OCI-LY1 (cell line): Measurements from ENCODE around the gene KRT4.
"Not testable (repeated sequence)": the region's sequence is repeated elsewhere in the genome, so short reads cannot be mapped to it uniquely, and the experiment has no call there.

Experiments
- H2AFZ ChIP-seq: fragments of 200-600 bp; sonication (generic), shearing (Covaris generic); 2 replicates; pipeline ENCODE4 v1.6.0; 2014; ENCODE audit warnings: antibody characterized with exemption, mild to moderate bottlenecking, low read length
- H3F3A ChIP-seq: fragments of 200-600 bp; sonication (generic), shearing (Covaris generic); 2 replicates; pipeline ENCODE4 v1.6.0; 2014; ENCODE audit warnings: mild to moderate bottlenecking, antibody characterized with exemption, low read length, moderate library complexity; ENCODE audit not compliant: insufficient read depth
- H3K27ac ChIP-seq: fragments of 200-600 bp; sonication (generic); 2 replicates; pipeline ENCODE4 v1.5.1; 2014; ENCODE audit warnings: low read length, mixed run types, mild to moderate bottlenecking, low read depth; ENCODE audit not compliant: poor library complexity, severe bottlenecking
- H3K27me3 ChIP-seq: fragments of 200-600 bp; sonication (generic); 2 replicates; pipeline ENCODE4 v1.6.0; 2014; ENCODE audit warnings: antibody characterized with exemption, mild to moderate bottlenecking, low read length, moderate library complexity; ENCODE audit not compliant: insufficient read depth
- H3K36me3 ChIP-seq: fragments of 200-600 bp; sonication (generic); 2 replicates; pipeline ENCODE4 v1.6.1; 2014; ENCODE audit warnings: mild to moderate bottlenecking, antibody characterized with exemption, low read length, moderate library complexity, mixed read lengths; ENCODE audit not compliant: insufficient read depth
- H3K4me1 ChIP-seq: fragments of 200-600 bp; sonication (generic); 2 replicates; pipeline ENCODE4 v1.5.1; 2014; ENCODE audit warnings: mild to moderate bottlenecking, low read length, moderate library complexity; ENCODE audit not compliant: insufficient read depth, severe bottlenecking
- H3K4me2 ChIP-seq: fragments of 200-600 bp; sonication (generic), shearing (Covaris generic); 2 replicates; pipeline ENCODE4 v1.6.1; 2014; ENCODE audit warnings: low read length
- H3K4me3 ChIP-seq: fragments of 200-600 bp; sonication (generic); 2 replicates; pipeline ENCODE4 v1.5.1; 2014; ENCODE audit warnings: low read length, low read depth, mild to moderate bottlenecking, mixed read lengths; ENCODE audit not compliant: poor library complexity, severe bottlenecking
- H3K79me2 ChIP-seq: fragments of 200-600 bp; shearing (Covaris generic); 2 replicates; pipeline ENCODE4 v1.6.1; 2016; ENCODE audit warnings: mixed run types, low read length, mixed read lengths; ENCODE audit not compliant: insufficient read depth
- H3K9ac ChIP-seq: fragments of 200-600 bp; sonication (generic), shearing (Covaris generic); 2 replicates; pipeline ENCODE4 v1.6.1; 2014; ENCODE audit warnings: mild to moderate bottlenecking, low read length, mixed read lengths
- H3K9me2 ChIP-seq: fragments of 200-600 bp; sonication (generic), shearing (Covaris generic); 2 replicates; pipeline ENCODE4 v1.6.1; 2014; ENCODE audit warnings: low read depth, mild to moderate bottlenecking, low read length, mixed read lengths
- H3K9me3 ChIP-seq: fragments of 200-600 bp; shearing (Covaris generic); 2 replicates; pipeline ENCODE4 v1.6.1; 2014; ENCODE audit warnings: low read length, mixed read lengths
- H4K20me1 ChIP-seq: fragments of 200-600 bp; sonication (generic), shearing (Covaris generic); 2 replicates; pipeline ENCODE4 v1.6.0; 2016; ENCODE audit warnings: mild to moderate bottlenecking, low read length; ENCODE audit not compliant: insufficient read depth
- EZH2 ChIP-seq: fragments of 200-600 bp; sonication (generic), shearing (Covaris generic); IDR thresholded peaks from 2 replicates; pipeline ENCODE4 v1.8.0; 2017; ENCODE audit warnings: borderline replicate concordance, mixed run types, mild to moderate bottlenecking, antibody characterized with exemption, low read length, moderate library complexity, mixed read lengths
- TF ChIP-seq, protein P1 (sequence below): fragments of 200-600 bp; sonication (generic), shearing (Covaris generic); IDR thresholded peaks from 2 replicates; pipeline ENCODE4 v1.5.1; 2017; ENCODE audit warnings: mild to moderate bottlenecking, antibody characterized with exemption, low read length, moderate library complexity, mixed read lengths

Gene KRT4

GRCh38 chr12:52796429-52796794 is 17.5 kb downstream of the KRT4 start:
- H3K27me3 ChIP-seq = peaks cover 5% of the 10 kb centered on the region; the same call in 1 of the 2 replicates
- H3K9me3 ChIP-seq = no peaks in the 10 kb centered on the region
- H3K4me3 ChIP-seq = no peak overlapping the region
- no peaks in the 10 kb centered on the region for H3F3A ChIP-seq
- no peaks in the 10 kb centered on the region for H3K36me3 ChIP-seq
- TF ChIP-seq EZH2 = no peak
- TF ChIP-seq, protein P1, sequence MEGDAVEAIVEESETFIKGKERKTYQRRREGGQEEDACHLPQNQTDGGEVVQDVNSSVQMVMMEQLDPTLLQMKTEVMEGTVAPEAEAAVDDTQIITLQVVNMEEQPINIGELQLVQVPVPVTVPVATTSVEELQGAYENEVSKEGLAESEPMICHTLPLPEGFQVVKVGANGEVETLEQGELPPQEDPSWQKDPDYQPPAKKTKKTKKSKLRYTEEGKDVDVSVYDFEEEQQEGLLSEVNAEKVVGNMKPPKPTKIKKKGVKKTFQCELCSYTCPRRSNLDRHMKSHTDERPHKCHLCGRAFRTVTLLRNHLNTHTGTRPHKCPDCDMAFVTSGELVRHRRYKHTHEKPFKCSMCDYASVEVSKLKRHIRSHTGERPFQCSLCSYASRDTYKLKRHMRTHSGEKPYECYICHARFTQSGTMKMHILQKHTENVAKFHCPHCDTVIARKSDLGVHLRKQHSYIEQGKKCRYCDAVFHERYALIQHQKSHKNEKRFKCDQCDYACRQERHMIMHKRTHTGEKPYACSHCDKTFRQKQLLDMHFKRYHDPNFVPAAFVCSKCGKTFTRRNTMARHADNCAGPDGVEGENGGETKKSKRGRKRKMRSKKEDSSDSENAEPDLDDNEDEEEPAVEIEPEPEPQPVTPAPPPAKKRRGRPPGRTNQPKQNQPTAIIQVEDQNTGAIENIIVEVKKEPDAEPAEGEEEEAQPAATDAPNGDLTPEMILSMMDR = no peak
- no peak overlapping the region for H2AFZ ChIP-seq
- no peak overlapping the region for H3K4me2 ChIP-seq
- no peaks in the 10 kb centered on the region for H3K79me2 ChIP-seq
- H4K20me1 ChIP-seq = no peaks in the 10 kb centered on the region
- no peak overlapping the region for H3K9ac ChIP-seq
- no peak overlapping the region for H3K27ac ChIP-seq
- H3K4me1 ChIP-seq = no peaks in the 10 kb centered on the region
- no peaks in the 10 kb centered on the region for H3K9me2 ChIP-seq

- Histone ChIP-seq H2AFZ (no peak within 1 kb of the TSS), H3K9ac (no peak within 1 kb of the TSS), H3K27me3 (peaks cover 5% of the 10 kb centered on the region; the same call in 1 of the 2 replicates), H4K20me1 (no peaks in the 10 kb centered on the region), H3K79me2 (no peaks in the 10 kb centered on the region), H3K4me3 (no peak within 1 kb of the TSS), H3K9me2 (no peaks in the 10 kb centered on the region), H3F3A (no peaks in the 10 kb centered on the region), H3K36me3 (no peaks in the 10 kb centered on the region), H3K27ac (no peak within 1 kb of the TSS), H3K4me1 (no peaks in the 10 kb centered on the region), H3K4me2 (no peak within 1 kb of the TSS), H3K9me3 (no peaks in the 10 kb centered on the region)
- no peak for TF ChIP-seq EZH2
- TF ChIP-seq, protein P1 = no peak
These were observed 18.1 kb downstream of the KRT4 start, which contains the start of gene KRT3 for GRCh38 chr12:52795694-52796428. KRT3 (minus strand) TSS chr12:52796117; CDS start chr12:52796042, 75 bp downstream.

- not testable (repeated sequence) for H3K9ac ChIP-seq, H3K79me2 ChIP-seq, H2AFZ ChIP-seq, H3K27ac ChIP-seq, H3K4me1 ChIP-seq, H3K36me3 ChIP-seq, H4K20me1 ChIP-seq, H3K9me3 ChIP-seq, H3K4me2 ChIP-seq, H3K4me3 ChIP-seq, H3K27me3 ChIP-seq, H3F3A ChIP-seq, H3K9me2 ChIP-seq
These were observed 18.6 kb downstream of the KRT4 start for GRCh38 chr12:52795332-52795674.
